ENCODE results near the gene BTBD18.

The BTBD18 gene

GRCh38 chr11:57751676-57752253, at the start of gene BTBD18:
TSS of gene BTBD18 (minus strand) at chr11:57751819. CDS start at chr11:57751188, 631 bp downstream.
- peak; percentile 56 for DNase-seq (ENCODE audit: low spot score)

GRCh38 chr11:57801183-57801485, 49.5 kb upstream of the BTBD18 start:
- no peak for DNase-seq (ENCODE audit: low spot score)

GRCh38 chr11:57800444-57801182, 49.0 kb upstream of the BTBD18 start:
- peak; percentile 95 for DNase-seq (ENCODE audit: low spot score)

GRCh38 chr11:57798905-57799559, 47.4 kb upstream of the BTBD18 start:
- DNase-seq (ENCODE audit: low spot score) = peak; percentile 77

GRCh38 chr11:57793351-57794115, 41.9 kb upstream of the BTBD18 start:
- DNase-seq (ENCODE audit: low spot score) = no peak

- DNase-seq (ENCODE audit: low spot score) = peak; percentile 35
These were observed 41.3 kb upstream of the BTBD18 start for GRCh38 chr11:57792870-57793269.

- no peak for DNase-seq (ENCODE audit: low spot score)
These were observed 40.5 kb upstream of the BTBD18 start for GRCh38 chr11:57792060-57792541.

GRCh38 chr11:57791321-57792059, 39.9 kb upstream of the BTBD18 start:
- no peak for DNase-seq (ENCODE audit: low spot score)

- DNase-seq (ENCODE audit: low spot score) = no peak
These were observed 37.1 kb upstream of the BTBD18 start for GRCh38 chr11:57788703-57789088.

GRCh38 chr11:57787920-57788702, 36.5 kb upstream of the BTBD18 start:
- no peak for DNase-seq (ENCODE audit: low spot score)

- no peak for DNase-seq (ENCODE audit: low spot score)
These were observed 35.5 kb upstream of the BTBD18 start for GRCh38 chr11:57787006-57787604.

GRCh38 chr11:57786436-57786835, 34.8 kb upstream of the BTBD18 start:
- DNase-seq (ENCODE audit: low spot score) = no peak

- DNase-seq (ENCODE audit: low spot score) = no peak
These were observed 33.5 kb upstream of the BTBD18 start for GRCh38 chr11:57785072-57785471.

GRCh38 chr11:57781529-57781943, 29.9 kb upstream of the BTBD18 start:
- DNase-seq (ENCODE audit: low spot score) = peak; percentile 41

- DNase-seq (ENCODE audit: low spot score) = peak; percentile 75
These were observed 27.7 kb upstream of the BTBD18 start for GRCh38 chr11:57779276-57779675.

GRCh38 chr11:57778318-57779037, 26.9 kb upstream of the BTBD18 start:
- peak; percentile 97 for DNase-seq (ENCODE audit: low spot score)

GRCh38 chr11:57777969-57778317, 26.3 kb upstream of the BTBD18 start:
- DNase-seq (ENCODE audit: low spot score) = peak; percentile 62

- no peak for DNase-seq (ENCODE audit: low spot score)
These were observed 25.1 kb upstream of the BTBD18 start for GRCh38 chr11:57776577-57777210.

- DNase-seq (ENCODE audit: low spot score) = peak; percentile 42
These were observed 24.5 kb upstream of the BTBD18 start for GRCh38 chr11:57776031-57776521.
